ENCODE measurements around the gene AFDN.

GRCh38 chr6:167802339-167802738, 24.4 kb upstream of the AFDN start:
- TF ChIP-seq, protein P1, sequence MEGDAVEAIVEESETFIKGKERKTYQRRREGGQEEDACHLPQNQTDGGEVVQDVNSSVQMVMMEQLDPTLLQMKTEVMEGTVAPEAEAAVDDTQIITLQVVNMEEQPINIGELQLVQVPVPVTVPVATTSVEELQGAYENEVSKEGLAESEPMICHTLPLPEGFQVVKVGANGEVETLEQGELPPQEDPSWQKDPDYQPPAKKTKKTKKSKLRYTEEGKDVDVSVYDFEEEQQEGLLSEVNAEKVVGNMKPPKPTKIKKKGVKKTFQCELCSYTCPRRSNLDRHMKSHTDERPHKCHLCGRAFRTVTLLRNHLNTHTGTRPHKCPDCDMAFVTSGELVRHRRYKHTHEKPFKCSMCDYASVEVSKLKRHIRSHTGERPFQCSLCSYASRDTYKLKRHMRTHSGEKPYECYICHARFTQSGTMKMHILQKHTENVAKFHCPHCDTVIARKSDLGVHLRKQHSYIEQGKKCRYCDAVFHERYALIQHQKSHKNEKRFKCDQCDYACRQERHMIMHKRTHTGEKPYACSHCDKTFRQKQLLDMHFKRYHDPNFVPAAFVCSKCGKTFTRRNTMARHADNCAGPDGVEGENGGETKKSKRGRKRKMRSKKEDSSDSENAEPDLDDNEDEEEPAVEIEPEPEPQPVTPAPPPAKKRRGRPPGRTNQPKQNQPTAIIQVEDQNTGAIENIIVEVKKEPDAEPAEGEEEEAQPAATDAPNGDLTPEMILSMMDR (IDR thresholded peaks at IDR 0.05; ENCODE audit: poor library complexity), result no peak
- TF ChIP-seq EZH2 (IDR thresholded peaks at IDR 0.05; ENCODE audit: borderline replicate concordance), result no peak
